Brain microvascular endothelial cell (primary cell): Measurements from ENCODE around the gene PROSER2.

Experiments used
- DNase-seq: peaks from one replicate; pipeline ENCODE4 v3.0.0-alpha.2; 2020
- H3K27ac ChIP-seq: fragments of 250-450 bp; sonication (Bioruptor Pico); 2 replicates; pipeline ENCODE4 v1.5.1; 2020; ENCODE audit warnings: mild to moderate bottlenecking, moderate library complexity
- H3K27me3 ChIP-seq: fragments of 250-450 bp; sonication (Bioruptor Pico); replicated peaks from 2 replicates; pipeline ENCODE4 v1.5.1; 2020; ENCODE audit warnings: mild to moderate bottlenecking
- H3K36me3 ChIP-seq: fragments of 250-450 bp; sonication (Bioruptor Pico); replicated peaks from 2 replicates; pipeline ENCODE4 v1.5.1; 2020; ENCODE audit warnings: mild to moderate bottlenecking
- H3K4me3 ChIP-seq: 2 replicates; pipeline ENCODE4 v1.5.1; 2011; ENCODE audit warnings: low read depth, mild to moderate bottlenecking, control low read depth, low read length, moderate library complexity
- in situ Hi-C: cut with HindIII; loops from 2 replicates; pipeline ENCODE4 v1.10.0; 2017; ENCODE audit warnings: low sequenced_read_pairs, low pct_ligation_motif_present
- TF ChIP-seq, protein P1 (sequence below): IDR thresholded peaks from 2 replicates; pipeline ENCODE4 v1.5.1; 2011; ENCODE audit warnings: low read depth, mild to moderate bottlenecking, moderate library complexity, low read length, control low read depth, inconsistent platforms; ENCODE audit errors: missing control alignments

PROSER2 gene

DNA sequence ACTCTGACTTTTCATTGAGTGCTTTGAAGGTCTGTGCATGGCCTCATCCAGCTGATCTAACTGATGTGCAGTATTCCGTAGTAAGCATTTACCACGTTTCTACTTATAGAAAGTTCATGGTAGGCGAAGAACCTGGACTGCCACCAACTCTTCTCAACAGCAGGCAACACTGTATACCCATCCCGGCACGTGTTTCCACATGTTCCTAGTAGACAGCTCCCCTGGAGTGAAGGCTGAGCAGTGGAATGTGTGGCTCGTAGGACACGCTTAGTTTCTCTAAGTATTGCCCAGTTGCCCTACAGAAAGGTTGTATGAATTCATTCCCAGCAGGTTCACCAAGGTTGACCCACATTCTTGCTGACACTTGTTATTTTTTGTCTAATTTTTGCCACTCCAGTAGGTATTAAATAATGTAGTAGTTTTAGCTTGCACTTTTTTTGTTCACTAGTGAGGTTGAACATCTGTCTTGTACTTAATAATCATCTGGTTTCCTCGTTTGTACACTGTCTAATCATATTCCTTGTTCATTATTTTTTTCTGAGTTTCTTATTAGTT is 15.2 kb downstream of the PROSER2 start:
- no peak overlapping the region for H3K4me3 ChIP-seq
- in situ Hi-C loops, result no loop called here
- H3K27ac ChIP-seq, result no peak overlapping the region
- TF ChIP-seq, protein P1, sequence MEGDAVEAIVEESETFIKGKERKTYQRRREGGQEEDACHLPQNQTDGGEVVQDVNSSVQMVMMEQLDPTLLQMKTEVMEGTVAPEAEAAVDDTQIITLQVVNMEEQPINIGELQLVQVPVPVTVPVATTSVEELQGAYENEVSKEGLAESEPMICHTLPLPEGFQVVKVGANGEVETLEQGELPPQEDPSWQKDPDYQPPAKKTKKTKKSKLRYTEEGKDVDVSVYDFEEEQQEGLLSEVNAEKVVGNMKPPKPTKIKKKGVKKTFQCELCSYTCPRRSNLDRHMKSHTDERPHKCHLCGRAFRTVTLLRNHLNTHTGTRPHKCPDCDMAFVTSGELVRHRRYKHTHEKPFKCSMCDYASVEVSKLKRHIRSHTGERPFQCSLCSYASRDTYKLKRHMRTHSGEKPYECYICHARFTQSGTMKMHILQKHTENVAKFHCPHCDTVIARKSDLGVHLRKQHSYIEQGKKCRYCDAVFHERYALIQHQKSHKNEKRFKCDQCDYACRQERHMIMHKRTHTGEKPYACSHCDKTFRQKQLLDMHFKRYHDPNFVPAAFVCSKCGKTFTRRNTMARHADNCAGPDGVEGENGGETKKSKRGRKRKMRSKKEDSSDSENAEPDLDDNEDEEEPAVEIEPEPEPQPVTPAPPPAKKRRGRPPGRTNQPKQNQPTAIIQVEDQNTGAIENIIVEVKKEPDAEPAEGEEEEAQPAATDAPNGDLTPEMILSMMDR, result no peak
- no peaks in the 10 kb centered on the region for H3K27me3 ChIP-seq
- DNase-seq, result peak; percentile 16
- no peaks in the 10 kb centered on the region for H3K36me3 ChIP-seq

DNA sequence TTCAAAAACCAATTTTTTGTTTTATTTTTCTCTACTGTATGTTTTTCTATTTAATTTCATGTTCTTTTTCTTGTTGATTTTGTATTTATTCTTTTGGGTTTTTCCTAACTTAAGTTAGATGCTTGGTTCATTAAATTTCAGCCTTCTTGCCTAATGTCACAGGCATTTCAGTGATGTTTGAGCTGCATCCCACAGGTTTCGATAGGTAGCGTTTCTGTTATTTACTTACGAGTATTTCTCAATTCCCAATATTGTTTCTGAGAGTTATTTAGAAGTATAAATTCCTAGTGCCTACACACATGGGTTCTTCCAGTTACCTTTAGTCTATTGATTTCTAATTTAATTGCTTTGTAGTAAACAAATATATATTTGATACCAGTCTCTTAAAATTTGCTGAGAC is 18.2 kb downstream of the PROSER2 start:
- no peaks in the 10 kb centered on the region for H3K36me3 ChIP-seq
- H3K27ac ChIP-seq, result no peak overlapping the region
- in situ Hi-C loops, result no loop called here
- TF ChIP-seq, protein P1, result no peak
- no peaks in the 10 kb centered on the region for H3K27me3 ChIP-seq
- no peak overlapping the region for H3K4me3 ChIP-seq
- no peak for DNase-seq

DNA sequence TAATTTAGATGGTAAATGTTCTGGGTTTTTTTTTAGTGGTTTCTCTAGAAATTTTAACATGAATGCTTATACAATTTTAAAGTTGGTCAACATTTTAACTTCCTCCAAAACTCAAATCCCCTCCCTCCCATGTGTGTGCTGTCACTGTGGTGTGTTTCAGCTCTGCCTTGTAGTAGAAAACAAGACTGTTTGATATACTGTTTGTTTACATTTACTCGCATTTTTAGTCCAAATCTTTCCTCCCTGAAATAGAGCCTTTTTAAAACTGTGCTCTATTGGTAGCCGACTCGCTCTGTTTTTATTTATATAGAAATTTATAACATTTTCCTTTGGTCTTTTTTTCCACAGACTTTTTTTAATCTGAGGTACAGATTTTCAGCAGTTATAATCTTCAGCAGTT is 19.3 kb downstream of the PROSER2 start:
- H3K36me3 ChIP-seq, result no peaks in the 10 kb centered on the region
- no peak overlapping the region for H3K27ac ChIP-seq
- DNase-seq, result no peak
- H3K4me3 ChIP-seq, result no peak overlapping the region
- TF ChIP-seq, protein P1, result no peak
- H3K27me3 ChIP-seq, result no peaks in the 10 kb centered on the region
- in situ Hi-C loops, result no loop called here

GRCh38 chr10:11845113-11845512 is 22.0 kb downstream of the PROSER2 start:
- Histone ChIP-seq H3K27me3 (no peaks in the 10 kb centered on the region), H3K27ac (no peak overlapping the region), H3K36me3 (no peaks in the 10 kb centered on the region), H3K4me3 (no peak overlapping the region)
- TF ChIP-seq, protein P1, result no peak
- DNase-seq, result no peak
- in situ Hi-C loops, result no loop called here

GRCh38 chr10:11846542-11846941 is 23.4 kb downstream of the PROSER2 start:
- in situ Hi-C loops, result no loop called here

GRCh38 chr10:11849277-11849676 is 26.1 kb downstream of the PROSER2 start:
- H3K36me3 ChIP-seq, result no peaks in the 10 kb centered on the region
- no peak overlapping the region for H3K4me3 ChIP-seq
- in situ Hi-C loops, result no loop called here
- H3K27ac ChIP-seq, result no peak overlapping the region
- DNase-seq, result no peak
- H3K27me3 ChIP-seq, result no peaks in the 10 kb centered on the region
- TF ChIP-seq, protein P1, result no peak

More at GRCh38 chr10:11846542-11846941, 23.4 kb downstream of the PROSER2 start:
- Histone ChIP-seq H3K27ac (no peak overlapping the region), H3K36me3 (no peaks in the 10 kb centered on the region), H3K27me3 (no peaks in the 10 kb centered on the region), H3K4me3 (no peak overlapping the region)
- DNase-seq, result no peak
- TF ChIP-seq, protein P1, result no peak
